LNCaP clone FGC (cell line): ENCODE measurements around the gene ARAF.

Experiments used
- DNase-seq: peaks from one replicate; pipeline ENCODE4 v3.0.0-alpha.2; 2011; ENCODE audit warnings: low read depth
- H3K4me3 ChIP-seq: 2 replicates; pipeline ENCODE4 v1.5.1; 2011; ENCODE audit warnings: mild to moderate bottlenecking, low read depth, low read length, control low read depth
- CTCF ChIP-seq: IDR thresholded peaks from 2 replicates; pipeline ENCODE4 v1.5.1; 2012; ENCODE audit warnings: mild to moderate bottlenecking; ENCODE audit not compliant: control insufficient read depth, insufficient read depth; ENCODE audit errors: extremely low read depth

The ARAF gene

DNA sequence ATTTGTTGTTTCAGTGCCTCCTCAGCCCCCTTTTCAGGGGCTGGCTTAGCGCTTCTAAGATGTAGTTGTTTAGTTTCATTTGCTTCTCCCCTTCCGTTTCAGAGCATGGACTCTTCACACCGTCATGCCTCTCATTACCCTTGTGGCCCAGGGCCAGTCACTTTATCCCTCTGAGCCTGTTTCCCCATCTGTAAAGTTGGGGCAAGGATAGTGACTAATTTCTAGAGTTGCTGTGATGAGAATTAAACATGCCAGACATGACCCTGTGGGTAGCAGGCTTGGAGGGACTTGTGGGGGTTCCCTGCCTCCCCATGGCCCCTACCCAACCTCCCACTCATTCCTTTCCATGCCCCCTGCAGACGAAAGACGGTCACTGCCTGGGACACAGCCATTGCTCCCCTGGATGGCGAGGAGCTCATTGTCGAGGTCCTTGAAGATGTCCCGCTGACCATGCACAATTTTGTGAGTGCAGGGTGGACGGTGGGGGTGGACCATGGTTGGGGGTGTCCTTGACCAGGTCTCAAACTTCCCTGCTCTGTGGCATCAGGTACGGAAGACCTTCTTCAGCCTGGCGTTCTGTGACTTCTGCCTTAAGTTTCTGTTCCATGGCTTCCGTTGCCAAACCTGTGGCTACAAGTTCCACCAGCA is 3.6 kb downstream of the ARAF start:
- no peak for TF ChIP-seq CTCF
- no peak for DNase-seq
- H3K4me3 ChIP-seq, result no peak overlapping the region

GRCh38 chrX:47566841-47567240 is 5.8 kb downstream of the ARAF start:
- DNase-seq, result no peak
- H3K4me3 ChIP-seq, result no peak overlapping the region
- TF ChIP-seq CTCF, result no peak

GRCh38 chrX:47568656-47569295 is 7.8 kb downstream of the ARAF start:
- H3K4me3 ChIP-seq, result no peak overlapping the region
- no peak for DNase-seq
- no peak for TF ChIP-seq CTCF

DNA sequence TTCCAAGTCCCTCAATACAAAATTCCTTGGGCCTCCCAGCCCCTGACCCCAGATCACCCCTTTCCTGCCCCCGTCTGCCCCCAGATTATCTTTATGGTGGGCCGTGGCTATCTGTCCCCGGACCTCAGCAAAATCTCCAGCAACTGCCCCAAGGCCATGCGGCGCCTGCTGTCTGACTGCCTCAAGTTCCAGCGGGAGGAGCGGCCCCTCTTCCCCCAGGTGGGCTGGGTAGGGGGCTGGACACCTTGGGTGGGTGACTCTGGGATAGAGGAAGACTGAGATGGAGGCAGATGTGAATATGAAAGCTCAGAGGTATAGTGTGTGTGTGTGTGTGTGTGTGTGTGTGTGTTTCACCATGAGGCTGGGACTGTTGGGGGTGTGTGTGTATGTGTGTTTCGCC is 9.8 kb downstream of the ARAF start:
- no peak for DNase-seq
- no peak for TF ChIP-seq CTCF
- H3K4me3 ChIP-seq, result no peak overlapping the region

- TF ChIP-seq CTCF, result no peak
- H3K4me3 ChIP-seq, result no peak overlapping the region
- no peak for DNase-seq
These were observed 10.2 kb downstream of the ARAF start for GRCh38 chrX:47571215-47571614.

DNA sequence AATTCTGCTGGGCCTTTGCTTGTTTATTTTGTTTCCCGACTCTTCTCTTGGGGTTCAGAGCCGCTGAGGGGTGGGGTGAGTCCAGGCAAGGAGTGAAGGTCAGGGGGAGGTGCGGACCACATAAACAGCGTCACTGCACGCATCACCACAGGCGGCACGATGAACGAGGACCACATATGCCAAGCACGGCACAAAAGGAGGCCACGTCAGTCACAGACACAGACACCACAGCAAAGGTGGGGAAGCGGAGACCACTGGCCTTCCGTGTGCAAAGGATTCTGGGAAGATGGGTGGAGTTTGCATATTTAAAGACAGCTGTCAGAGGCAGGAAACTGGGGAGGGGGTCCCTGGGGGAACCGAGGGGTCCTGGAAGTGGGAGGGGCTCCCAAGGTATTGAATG is 10.9 kb downstream of the ARAF start:
- no peak overlapping the region for H3K4me3 ChIP-seq
- no peak for DNase-seq
- no peak for TF ChIP-seq CTCF
